ENCODE measurements around the gene GALNTL6. TPM values are rescaled to one million over a fixed set of nuclear protein-coding genes. Genes with fewer than 3 reads are reported as not detected.

Gene GALNTL6
- total and polyA plus RNA-seq, 2 donors (not counting 1 experiment from before 2014, with no cell fraction given), result not detected

GRCh38 chr4:173057442-173057841 is 1244.2 kb downstream of the GALNTL6 start:
- Histone ChIP-seq H3K27me3 (ENCODE audit: control insufficient read depth, insufficient read depth, low read length) (no peaks in the 10 kb centered on the region), H3K4me1 (ENCODE audit: control insufficient read depth, extremely low read depth, insufficient read depth, low read length) (no peaks in the 10 kb centered on the region), H3K4me2 (ENCODE audit: extremely low read depth, insufficient read depth, low read length) (no peak overlapping the region), H4K20me1 (ENCODE audit: control insufficient read depth, extremely low read depth, insufficient read depth, low read length) (no peaks in the 10 kb centered on the region), H3K36me3 (ENCODE audit: control insufficient read depth, insufficient read depth, low read length) (no peaks in the 10 kb centered on the region), H3K27ac (ENCODE audit: insufficient read depth, low read length) (no peak overlapping the region), H3K79me2 (ENCODE audit: control insufficient read depth, insufficient read depth, low read length) (no peaks in the 10 kb centered on the region), H3K9me3 (ENCODE audit: control insufficient read depth, insufficient read depth, low read depth, low read length) (no peaks in the 10 kb centered on the region), H3K9ac (ENCODE audit: insufficient read depth, low read length) (no peak overlapping the region), H2AFZ (ENCODE audit: low read length) (peak overlapping the region; percentile 12), H3K4me3 (replicated peaks in 1 of 4; ENCODE audit: control extremely low read depth in 1 of 4, insufficient read depth in 1 of 4, low read depth in 3 of 4, low read length in 4 of 4) (no peak overlapping the region)
- no peak for TF ChIP-seq EZH2 (IDR thresholded peaks at IDR 0.05; ENCODE audit: low read length, missing control alignments)
- peak in 1 of 2 donors; percentile 18 for DNase-seq (ENCODE audit: low read depth in 2 of 2)

GRCh38 chr4:173057901-173058300 is 1244.7 kb downstream of the GALNTL6 start:
- no peaks in the 10 kb centered on the region for H3K36me3 ChIP-seq (ENCODE audit: control insufficient read depth, insufficient read depth, low read length)
- no peaks in the 10 kb centered on the region for H3K79me2 ChIP-seq (ENCODE audit: control insufficient read depth, insufficient read depth, low read length)
- H3K9ac ChIP-seq (ENCODE audit: insufficient read depth, low read length), result no peak overlapping the region
- peak in 1 of 2 donors; percentile 55 for DNase-seq (ENCODE audit: low read depth in 2 of 2)
- TF ChIP-seq, protein P1, sequence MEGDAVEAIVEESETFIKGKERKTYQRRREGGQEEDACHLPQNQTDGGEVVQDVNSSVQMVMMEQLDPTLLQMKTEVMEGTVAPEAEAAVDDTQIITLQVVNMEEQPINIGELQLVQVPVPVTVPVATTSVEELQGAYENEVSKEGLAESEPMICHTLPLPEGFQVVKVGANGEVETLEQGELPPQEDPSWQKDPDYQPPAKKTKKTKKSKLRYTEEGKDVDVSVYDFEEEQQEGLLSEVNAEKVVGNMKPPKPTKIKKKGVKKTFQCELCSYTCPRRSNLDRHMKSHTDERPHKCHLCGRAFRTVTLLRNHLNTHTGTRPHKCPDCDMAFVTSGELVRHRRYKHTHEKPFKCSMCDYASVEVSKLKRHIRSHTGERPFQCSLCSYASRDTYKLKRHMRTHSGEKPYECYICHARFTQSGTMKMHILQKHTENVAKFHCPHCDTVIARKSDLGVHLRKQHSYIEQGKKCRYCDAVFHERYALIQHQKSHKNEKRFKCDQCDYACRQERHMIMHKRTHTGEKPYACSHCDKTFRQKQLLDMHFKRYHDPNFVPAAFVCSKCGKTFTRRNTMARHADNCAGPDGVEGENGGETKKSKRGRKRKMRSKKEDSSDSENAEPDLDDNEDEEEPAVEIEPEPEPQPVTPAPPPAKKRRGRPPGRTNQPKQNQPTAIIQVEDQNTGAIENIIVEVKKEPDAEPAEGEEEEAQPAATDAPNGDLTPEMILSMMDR (conservative IDR thresholded peaks at IDR 0.05 in 1 of 2, IDR thresholded peaks at IDR 0.05 in 1 of 2; ENCODE audit: low read depth in 1 of 2, low read length in 2 of 2), result no peak
- TF ChIP-seq EZH2 (IDR thresholded peaks at IDR 0.05; ENCODE audit: low read length, missing control alignments), result no peak
- no peak overlapping the region for H3K4me2 ChIP-seq (ENCODE audit: extremely low read depth, insufficient read depth, low read length)
- H2AFZ ChIP-seq (ENCODE audit: low read length), result no peak overlapping the region
- H3K27me3 ChIP-seq (ENCODE audit: control insufficient read depth, insufficient read depth, low read length), result no peaks in the 10 kb centered on the region
- no peak overlapping the region for H3K27ac ChIP-seq (ENCODE audit: insufficient read depth, low read length)
- H3K9me3 ChIP-seq (ENCODE audit: control insufficient read depth, insufficient read depth, low read depth, low read length), result no peaks in the 10 kb centered on the region
- H3K4me1 ChIP-seq (ENCODE audit: control insufficient read depth, extremely low read depth, insufficient read depth, low read length), result no peaks in the 10 kb centered on the region
- no peaks in the 10 kb centered on the region for H4K20me1 ChIP-seq (ENCODE audit: control insufficient read depth, extremely low read depth, insufficient read depth, low read length)
- H3K4me3 ChIP-seq (replicated peaks in 1 of 4; ENCODE audit: control extremely low read depth in 1 of 4, insufficient read depth in 1 of 4, low read depth in 3 of 4, low read length in 4 of 4), result no peak overlapping the region

DNA sequence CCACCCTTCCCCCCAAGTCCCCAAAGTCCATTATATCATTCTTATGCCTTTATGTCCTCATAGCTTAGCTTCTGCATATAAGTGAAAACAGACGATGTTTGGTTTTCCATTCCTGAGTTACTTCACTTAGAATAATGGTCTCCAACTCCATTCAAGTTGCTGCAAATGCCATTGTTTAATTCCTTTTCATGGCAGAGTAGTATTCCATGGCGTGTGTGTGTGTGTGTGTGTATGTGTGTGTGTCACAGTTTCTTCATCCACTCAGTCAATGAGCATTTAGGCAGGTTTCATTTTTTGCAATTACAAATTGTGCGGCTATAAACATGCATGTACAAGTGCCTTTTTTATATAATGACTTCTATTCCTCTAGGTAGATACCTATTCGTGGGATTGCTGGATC is 1248.0 kb downstream of the GALNTL6 start:
- no peak overlapping the region for H3K4me3 ChIP-seq (replicated peaks in 1 of 4; ENCODE audit: control extremely low read depth in 1 of 4, insufficient read depth in 1 of 4, low read depth in 3 of 4, low read length in 4 of 4)
- H3K36me3 ChIP-seq (ENCODE audit: control insufficient read depth, insufficient read depth, low read length), result no peaks in the 10 kb centered on the region
- no peak overlapping the region for H3K9ac ChIP-seq (ENCODE audit: insufficient read depth, low read length)
- DNase-seq (ENCODE audit: low read depth in 2 of 2), result no peak
- no peaks in the 10 kb centered on the region for H4K20me1 ChIP-seq (ENCODE audit: control insufficient read depth, extremely low read depth, insufficient read depth, low read length)
- H3K27ac ChIP-seq (ENCODE audit: insufficient read depth, low read length), result no peak overlapping the region
- no peaks in the 10 kb centered on the region for H3K27me3 ChIP-seq (ENCODE audit: control insufficient read depth, insufficient read depth, low read length)
- no peaks in the 10 kb centered on the region for H3K79me2 ChIP-seq (ENCODE audit: control insufficient read depth, insufficient read depth, low read length)
- TF ChIP-seq EZH2 (IDR thresholded peaks at IDR 0.05; ENCODE audit: low read length, missing control alignments), result no peak
- TF ChIP-seq, protein P1 (conservative IDR thresholded peaks at IDR 0.05 in 1 of 2, IDR thresholded peaks at IDR 0.05 in 1 of 2; ENCODE audit: low read depth in 1 of 2, low read length in 2 of 2), result no peak
- H3K4me1 ChIP-seq (ENCODE audit: control insufficient read depth, extremely low read depth, insufficient read depth, low read length), result no peaks in the 10 kb centered on the region
- H3K4me2 ChIP-seq (ENCODE audit: extremely low read depth, insufficient read depth, low read length), result no peak overlapping the region
- no peaks in the 10 kb centered on the region for H3K9me3 ChIP-seq (ENCODE audit: control insufficient read depth, insufficient read depth, low read depth, low read length)
- H2AFZ ChIP-seq (ENCODE audit: low read length), result no peak overlapping the region
